Measurements from ENCODE around the gene CCP110. TPM values are rescaled to one million over a fixed set of nuclear protein-coding genes. Genes with fewer than 3 reads are reported as not detected.

CCP110 gene
- total RNA-seq, 1 experiment from 2014 or later = 21.6 TPM

DNA sequence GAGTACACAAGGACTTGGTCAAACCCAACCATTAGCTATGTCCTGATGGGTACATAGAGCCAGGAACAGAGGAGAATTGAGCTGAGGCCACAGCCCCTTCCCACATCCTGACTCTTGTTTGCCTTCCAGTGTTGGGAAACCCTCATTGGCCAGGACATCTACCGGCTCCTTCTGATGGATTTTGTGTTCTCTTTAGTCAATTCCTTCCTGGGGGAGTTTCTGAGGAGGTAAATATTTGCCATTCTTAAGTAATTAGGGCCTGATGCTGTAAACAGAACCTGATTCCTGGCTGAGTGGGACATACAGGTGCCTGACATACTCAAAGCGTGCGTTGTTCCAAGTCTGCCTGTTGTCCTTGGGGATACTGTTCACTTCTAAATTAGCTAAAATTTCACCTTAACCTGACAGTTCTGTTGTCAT lies 44.4 kb upstream of the CCP110 start:
- no peaks in the 10 kb centered on the region for H3K79me2 ChIP-seq (ENCODE audit: insufficient read depth, low read length)
- no peak overlapping the region for H4K8ac ChIP-seq (replicated peaks; ENCODE audit: insufficient read length, low read depth, low read length)
- no peak overlapping the region for H2AK5ac ChIP-seq (ENCODE audit: insufficient read length, low read length)
- H3K4me1 ChIP-seq (ENCODE audit: insufficient read depth, low read length) = no peaks in the 10 kb centered on the region
- Mint-ChIP-seq H3K4me1 (peaks cover 9 to 10% of the 10 kb centered on the region in 2 experiments; a peak in 3 of 4 replicates), H3K36me3 (ENCODE audit: insufficient read depth in 1 of 3, low read depth in 3 of 3) (peaks cover 0 to 2% (median 0%) of the 10 kb centered on the region in 3 experiments; a peak in 2 of 7 replicates), H3K27me3 (ENCODE audit: low read depth) (peaks cover under 1% of the 10 kb centered on the region; the same call in 1 of the 2 replicates), H3K27ac (no peak overlapping the region), H3K9me3 (no peaks in the 10 kb centered on the region; a peak in 1 of 5 replicates), H3K4me3 (no peak overlapping the region)
- H2AFZ ChIP-seq (ENCODE audit: low read length) = no peak overlapping the region
- TF ChIP-seq, protein P1, sequence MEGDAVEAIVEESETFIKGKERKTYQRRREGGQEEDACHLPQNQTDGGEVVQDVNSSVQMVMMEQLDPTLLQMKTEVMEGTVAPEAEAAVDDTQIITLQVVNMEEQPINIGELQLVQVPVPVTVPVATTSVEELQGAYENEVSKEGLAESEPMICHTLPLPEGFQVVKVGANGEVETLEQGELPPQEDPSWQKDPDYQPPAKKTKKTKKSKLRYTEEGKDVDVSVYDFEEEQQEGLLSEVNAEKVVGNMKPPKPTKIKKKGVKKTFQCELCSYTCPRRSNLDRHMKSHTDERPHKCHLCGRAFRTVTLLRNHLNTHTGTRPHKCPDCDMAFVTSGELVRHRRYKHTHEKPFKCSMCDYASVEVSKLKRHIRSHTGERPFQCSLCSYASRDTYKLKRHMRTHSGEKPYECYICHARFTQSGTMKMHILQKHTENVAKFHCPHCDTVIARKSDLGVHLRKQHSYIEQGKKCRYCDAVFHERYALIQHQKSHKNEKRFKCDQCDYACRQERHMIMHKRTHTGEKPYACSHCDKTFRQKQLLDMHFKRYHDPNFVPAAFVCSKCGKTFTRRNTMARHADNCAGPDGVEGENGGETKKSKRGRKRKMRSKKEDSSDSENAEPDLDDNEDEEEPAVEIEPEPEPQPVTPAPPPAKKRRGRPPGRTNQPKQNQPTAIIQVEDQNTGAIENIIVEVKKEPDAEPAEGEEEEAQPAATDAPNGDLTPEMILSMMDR (conservative IDR thresholded peaks at IDR 0.05) = no peak
- H3K23me2 ChIP-seq (ENCODE audit: insufficient read length, low read depth, low read length, poor library complexity, severe bottlenecking) = no peaks in the 10 kb centered on the region
- H2BK15ac ChIP-seq (ENCODE audit: low read depth, low read length) = no peak overlapping the region
- DNase-seq = no peak
- H3K56ac ChIP-seq (ENCODE audit: insufficient read length, low read depth, low read length) = no peak overlapping the region
- H3T11ph ChIP-seq (ENCODE audit: low read length) = no peak overlapping the region
- H3K79me1 ChIP-seq (ENCODE audit: insufficient read depth, low read depth, low read length, poor library complexity, severe bottlenecking) = no peaks in the 10 kb centered on the region
- peaks cover 2% of the 10 kb centered on the region for H4K20me1 ChIP-seq (ENCODE audit: control insufficient read depth, insufficient read depth, insufficient read length)
- no peak overlapping the region for H2BK120ac ChIP-seq (ENCODE audit: low read depth, low read length, poor library complexity, severe bottlenecking)
- H3K18ac ChIP-seq (ENCODE audit: insufficient read length, low read depth, low read length) = no peak overlapping the region
- no peak overlapping the region for H3K27ac ChIP-seq (ENCODE audit: insufficient read length, low read depth, low read length)
- H3K9me3 ChIP-seq (ENCODE audit: control insufficient read depth, low read depth, low read length) = no peaks in the 10 kb centered on the region
- H2BK12ac ChIP-seq (ENCODE audit: insufficient read length, low read depth, low read length) = no peak overlapping the region
- H3K4me2 ChIP-seq (ENCODE audit: insufficient read depth, insufficient read length, low read length) = no peak overlapping the region
- WGBS (ENCODE audit: extremely low coverage, insufficient read length, low lambda C conversion rate) = no CpG with 5 or more reads among the region's 3 CpGs
- H2BK20ac ChIP-seq (ENCODE audit: low read depth, low read length, poor library complexity, severe bottlenecking) = no peak overlapping the region
- no peak overlapping the region for H3K9ac ChIP-seq (ENCODE audit: extremely low read depth, insufficient read length, low read length)
- no peak overlapping the region for H2BK5ac ChIP-seq (ENCODE audit: insufficient read length, low read length)
- H4K5ac ChIP-seq (ENCODE audit: insufficient read length, low read depth, low read length) = no peak overlapping the region
- no peak overlapping the region for H3K23ac ChIP-seq (ENCODE audit: insufficient read length, low read depth, low read length)
- H3K14ac ChIP-seq (ENCODE audit: insufficient read depth, low read length) = no peak overlapping the region
- H3K27me3 ChIP-seq (ENCODE audit: insufficient read depth, low read length) = no peaks in the 10 kb centered on the region
- no peak overlapping the region for H4K91ac ChIP-seq (ENCODE audit: insufficient read length, low read depth, low read length)
- H3K4ac ChIP-seq (ENCODE audit: low read depth, low read length) = no peak overlapping the region

Data from H9 (cell line).